HG03060 (cell line): ENCODE data around the gene FBXO36.
"Not testable (repeated sequence)": the region's sequence is repeated elsewhere in the genome, so short reads cannot be mapped to it uniquely, and the experiment has no call there.

Experiments used
- ATAC-seq: cut with Tn5 transposase; IDR thresholded peaks from one replicate; pipeline ENCODE4 v1.9.1; 2021; ENCODE audit warnings: low read depth, moderate number of reproducible peaks; ENCODE audit not compliant: unreplicated experiment

The FBXO36 gene

DNA sequence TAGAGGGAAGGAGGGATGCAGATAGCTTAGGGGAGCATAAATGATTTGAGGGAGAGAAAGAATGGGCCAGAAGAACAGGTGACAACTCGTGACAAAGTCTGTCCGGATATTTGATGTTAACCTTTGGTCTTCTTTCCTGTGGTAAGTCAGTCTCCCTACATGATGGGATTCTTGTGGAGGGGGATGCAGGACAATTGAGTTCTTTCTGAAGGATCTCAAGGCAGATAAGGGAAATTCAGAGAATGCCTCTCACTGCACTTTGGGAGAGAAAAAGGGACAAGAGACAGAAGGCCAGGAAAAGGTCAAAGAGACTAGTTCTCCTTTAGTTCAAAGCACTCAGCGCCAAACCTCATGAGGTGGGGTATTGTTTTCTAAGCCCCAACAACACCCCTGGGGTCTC is 34.2 kb downstream of the FBXO36 start:
- no peak for ATAC-seq

GRCh38 chr2:229963596-229963995 is 41.3 kb downstream of the FBXO36 start:
- not testable (repeated sequence) for ATAC-seq

DNA sequence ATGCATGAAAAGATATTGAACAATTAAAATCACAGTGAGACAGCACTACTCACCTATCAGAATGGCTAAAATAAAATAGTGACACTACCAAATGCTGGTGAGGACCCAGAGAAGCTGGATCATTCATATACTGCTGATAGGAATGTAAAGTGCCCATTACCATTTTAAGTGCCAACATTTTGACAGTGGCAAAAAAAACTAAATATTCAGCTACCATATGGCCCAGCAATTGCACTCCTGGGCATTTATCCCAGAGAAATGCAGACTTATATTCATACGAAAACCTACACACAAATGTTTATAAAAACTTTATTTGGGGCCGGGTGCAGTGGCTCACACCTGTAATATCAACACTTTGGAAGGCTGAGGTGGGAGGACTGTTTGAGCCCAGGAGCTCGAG is 47.6 kb downstream of the FBXO36 start:
- ATAC-seq, result no peak

- no peak for ATAC-seq
These were observed 48.1 kb downstream of the FBXO36 start for GRCh38 chr2:229970406-229970805.

DNA sequence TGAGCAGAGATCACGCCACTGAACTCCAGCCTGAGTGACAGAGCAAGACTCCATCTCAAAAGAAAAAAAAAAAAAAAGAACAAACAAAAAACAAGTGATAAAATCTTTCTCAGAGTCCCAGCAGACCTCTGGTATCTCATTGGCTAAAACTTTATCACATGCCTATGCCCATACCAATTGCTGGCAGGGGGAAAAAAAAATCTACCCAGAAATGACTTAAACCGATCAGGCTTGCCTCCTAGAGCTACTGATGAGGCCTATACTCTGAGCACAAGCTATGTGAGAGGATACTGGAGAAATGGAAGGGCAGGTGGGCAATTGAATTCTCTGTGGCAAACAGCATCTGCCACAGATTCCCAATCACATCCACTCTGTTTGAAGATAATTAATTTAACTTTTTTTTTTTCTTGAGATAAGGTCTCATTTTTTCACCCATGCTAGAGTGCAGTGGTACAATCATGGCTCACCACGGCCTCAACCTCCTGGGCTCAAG is 49.0 kb downstream of the FBXO36 start:
- no peak for ATAC-seq

- no peak for ATAC-seq
These were observed 52.0 kb downstream of the FBXO36 start for GRCh38 chr2:229974266-229974665.

DNA sequence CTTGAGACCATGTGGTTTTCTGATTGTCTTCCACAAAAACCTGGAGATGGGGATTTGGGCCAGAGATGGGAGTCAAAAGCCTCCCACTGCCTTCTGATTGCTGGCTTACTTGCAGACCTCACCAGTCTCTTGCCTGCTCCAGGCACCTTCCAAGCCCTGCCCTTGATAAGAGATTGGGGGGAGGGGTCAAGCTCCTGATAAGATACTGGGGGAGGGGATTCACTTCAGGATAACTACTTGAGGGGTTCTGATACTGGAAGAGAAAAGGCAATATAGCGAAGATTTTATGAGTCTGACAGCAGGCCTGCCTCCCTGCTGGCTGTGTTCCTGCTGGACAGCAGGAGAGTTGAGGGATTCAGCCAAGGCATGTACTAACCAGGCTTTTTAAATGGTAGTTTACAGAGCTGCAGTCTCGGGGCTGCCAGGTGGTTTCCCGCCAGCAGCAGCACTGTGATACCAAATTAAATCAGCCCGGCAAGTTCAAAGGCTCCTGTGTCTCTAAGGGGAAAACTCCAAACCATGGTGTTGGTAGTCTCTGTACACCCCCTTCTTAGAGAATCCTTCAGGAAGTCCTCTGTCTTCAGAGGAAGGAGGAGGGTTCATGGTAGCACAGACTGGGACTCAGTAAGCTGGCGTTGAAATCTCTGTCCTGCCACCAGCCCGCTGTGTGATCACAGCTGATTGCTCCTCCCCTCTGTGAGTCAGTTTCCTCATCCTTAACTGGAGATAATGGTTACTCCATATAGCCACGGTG is 58.3 kb downstream of the FBXO36 start:
- ATAC-seq, result no peak

GRCh38 chr2:229993236-229993635 is 70.9 kb downstream of the FBXO36 start:
- ATAC-seq, result no peak

GRCh38 chr2:229996320-229996719 is 74.0 kb downstream of the FBXO36 start:
- ATAC-seq, result no peak

DNA sequence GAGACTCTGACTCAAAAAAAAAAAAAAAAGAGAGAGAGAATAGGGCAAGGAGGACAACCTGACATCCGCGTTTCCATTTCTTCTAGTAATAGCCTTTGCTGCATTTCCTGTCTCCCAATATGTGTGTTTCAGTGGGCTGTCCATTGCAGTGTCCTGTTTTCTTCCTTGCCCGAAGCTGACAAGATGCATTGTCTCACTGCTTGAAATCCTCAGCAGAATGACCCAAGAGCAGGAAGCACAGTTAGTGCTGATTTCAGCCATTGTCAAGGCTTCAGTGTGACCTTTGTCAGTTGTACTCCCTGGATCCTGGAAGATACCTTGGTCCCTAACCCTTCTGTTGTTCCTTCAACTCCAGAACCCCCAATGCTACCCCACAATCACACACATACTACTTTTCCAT is 75.3 kb downstream of the FBXO36 start:
- ATAC-seq, result no peak

DNA sequence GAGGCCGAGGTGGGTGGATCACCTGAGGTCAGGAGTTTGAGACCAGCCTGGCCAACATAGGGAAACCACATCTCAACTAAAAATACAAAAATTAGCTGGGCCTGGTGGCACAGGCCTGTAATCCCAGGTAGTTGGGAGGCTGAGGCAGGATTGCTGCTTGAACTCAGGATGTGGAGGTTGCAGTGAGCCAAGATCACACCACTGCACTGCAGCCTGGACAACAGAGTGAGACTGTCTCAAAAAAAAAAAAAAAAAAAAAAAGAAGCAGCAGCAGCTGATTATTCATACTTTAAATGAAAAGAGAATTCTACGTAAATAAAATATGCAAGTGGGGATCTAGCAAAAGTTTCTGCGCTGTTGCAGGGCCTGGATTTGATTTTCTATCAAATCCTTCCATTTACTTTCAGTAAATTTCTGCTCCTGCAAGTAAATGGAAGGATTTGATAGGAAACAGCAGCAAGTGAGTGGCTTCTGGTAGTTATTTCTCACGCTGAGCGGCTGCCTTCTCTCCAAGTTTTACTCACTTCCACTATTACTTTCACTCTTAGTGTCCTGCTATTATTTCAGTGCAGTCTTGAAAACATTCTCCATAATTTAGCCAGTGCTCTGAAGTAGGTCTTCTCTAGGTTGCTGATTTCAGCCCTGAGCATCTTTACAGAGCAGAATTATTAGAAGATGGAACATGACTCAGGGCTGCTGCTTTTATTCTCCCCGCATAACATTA is 78.0 kb downstream of the FBXO36 start:
- peak; percentile 95 for ATAC-seq

- no peak for ATAC-seq
These were observed 85.8 kb downstream of the FBXO36 start for GRCh38 chr2:230007931-230008707.

- no peak for ATAC-seq
These were observed 86.4 kb downstream of the FBXO36 start for GRCh38 chr2:230008708-230009066.

DNA sequence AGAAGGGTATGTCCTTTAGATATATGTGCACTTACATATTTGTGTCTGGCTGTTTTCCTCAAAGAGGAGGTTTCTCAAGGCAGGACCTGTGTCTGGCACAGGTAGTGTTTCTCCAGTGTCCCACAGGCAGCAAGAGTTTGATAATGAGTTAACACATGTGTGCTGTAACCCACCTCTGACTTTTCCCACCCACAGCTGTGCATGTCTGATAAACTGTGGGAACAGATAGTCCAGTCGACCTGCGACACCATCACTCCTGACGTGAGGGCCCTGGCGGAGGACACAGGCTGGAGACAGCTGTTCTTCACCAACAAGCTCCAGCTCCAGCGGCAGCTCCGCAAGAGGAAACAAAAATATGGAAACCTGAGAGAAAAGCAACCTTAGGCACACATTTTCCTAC is 88.2 kb downstream of the FBXO36 start:
- no peak for ATAC-seq

DNA sequence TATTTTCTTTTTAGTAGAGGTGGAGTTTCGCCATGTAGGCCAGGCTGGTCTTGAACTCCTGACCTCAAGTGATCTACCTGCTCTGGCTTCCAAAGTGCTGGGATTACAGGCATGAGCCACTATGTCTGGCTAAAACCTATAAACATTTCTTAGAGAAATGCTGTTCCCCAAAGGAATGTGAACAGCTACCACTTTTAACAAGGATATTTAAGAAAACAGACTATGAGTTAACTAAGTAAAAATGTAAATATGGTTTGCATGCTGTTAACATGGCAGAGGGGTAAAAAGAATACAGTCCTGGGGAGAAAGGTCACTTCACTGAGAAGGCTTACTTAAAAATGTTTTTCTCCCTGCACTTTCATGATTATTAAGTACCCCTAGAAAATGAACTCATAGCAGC is 89.3 kb downstream of the FBXO36 start:
- ATAC-seq, result no peak

- no peak for ATAC-seq
These were observed 90.1 kb downstream of the FBXO36 start for GRCh38 chr2:230012267-230012884.

- ATAC-seq, result no peak
These were observed 94.5 kb downstream of the FBXO36 start for GRCh38 chr2:230016844-230017243.

DNA sequence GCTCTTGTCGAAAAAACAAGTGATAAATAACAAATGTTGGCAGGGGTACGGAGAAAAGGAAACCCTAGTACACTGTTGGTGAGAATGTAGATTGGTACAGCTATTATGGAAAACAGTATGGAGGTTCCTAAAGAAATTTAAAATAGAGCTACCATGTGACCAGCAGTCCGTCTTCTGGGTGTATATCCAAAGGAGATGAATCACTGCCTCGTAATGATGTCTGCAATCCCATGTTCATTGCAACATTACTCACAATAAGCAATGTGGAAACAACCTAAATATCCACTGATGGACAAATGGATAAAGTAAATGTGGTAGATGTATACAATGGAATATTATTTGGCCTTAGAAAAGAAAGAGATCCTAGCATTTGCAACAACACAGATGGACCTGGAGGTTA is 95.8 kb downstream of the FBXO36 start:
- no peak for ATAC-seq

- no peak for ATAC-seq
These were observed 97.4 kb downstream of the FBXO36 start for GRCh38 chr2:230019742-230020141.

DNA sequence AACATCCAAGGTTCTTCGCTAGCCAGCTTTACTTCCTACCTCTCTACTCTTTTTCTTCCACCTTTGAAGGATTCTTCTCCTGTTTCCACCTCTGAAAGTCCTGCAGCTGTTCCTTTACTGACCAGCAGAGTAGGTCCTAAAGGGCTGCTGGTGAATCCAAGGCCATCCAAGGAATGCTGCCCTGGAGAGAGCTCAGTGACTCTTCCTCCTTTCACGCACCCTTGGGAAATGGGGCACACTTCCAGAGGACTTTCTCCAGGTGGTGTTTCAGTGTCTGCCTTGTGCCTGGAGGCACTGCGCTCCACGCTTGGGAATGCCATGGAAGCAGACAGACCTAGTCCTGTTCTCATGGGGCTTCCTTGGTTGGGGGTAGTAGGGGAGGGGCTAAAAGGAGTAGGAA is 101.0 kb downstream of the FBXO36 start:
- ATAC-seq, result no peak

DNA sequence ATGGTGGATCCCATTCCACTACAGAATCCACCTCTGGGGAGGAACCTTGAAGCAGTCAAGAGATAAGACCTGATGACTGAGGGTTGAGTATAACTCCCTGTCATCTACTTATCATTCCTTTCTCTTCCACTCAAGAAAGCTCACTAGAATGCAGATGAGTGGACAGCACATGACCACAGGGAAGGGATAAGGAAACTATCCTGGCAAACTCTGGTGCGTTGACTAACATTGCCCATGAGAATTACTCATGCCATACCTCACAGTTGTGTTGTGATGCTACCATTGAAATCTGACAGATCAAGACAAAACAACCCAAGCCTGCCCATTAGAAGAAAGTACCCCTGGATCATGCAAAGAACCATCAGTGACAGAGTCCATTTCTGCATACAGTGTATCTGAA is 119.9 kb downstream of the FBXO36 start:
- no peak for ATAC-seq
